Kidney (tissue), 14 donors: ENCODE measurements around the gene RMI2. TPM values are rescaled to one million over a fixed set of nuclear protein-coding genes. Genes with fewer than 3 reads are reported as not detected.

Source experiments
- DNase-seq, 5 donors: peaks; one replicate each; pipeline ENCODE4 v3.0.0-alpha.2; 2013 to 2020
- FAIRE-seq: peaks from 2 replicates; lab custom pipeline; 2012; peaks lifted over from hg19 to GRCh38; lab: Jason Lieb, UNC
- H3K27ac ChIP-seq, 2 donors: one replicate each; pipeline ENCODE4 v1.7.0; 2013; ENCODE audit warnings: low read depth in 2 of 2, low read length in 2 of 2, inconsistent platforms in 1 of 2
- H3K27me3 ChIP-seq: one replicate; pipeline ENCODE4 v1.7.1; 2013; ENCODE audit warnings: low read length, inconsistent platforms; ENCODE audit not compliant: control insufficient read depth, insufficient read depth
- H3K36me3 ChIP-seq, 3 donors: one replicate each; pipeline versions ENCODE4 v1.7.0 to v1.7.1; 2013; ENCODE audit warnings: low read length in 3 of 3, control low read depth in 1 of 3, inconsistent platforms in 1 of 3; ENCODE audit not compliant: insufficient read depth in 3 of 3, control insufficient read depth in 2 of 3
- H3K4me1 ChIP-seq, 3 donors: one replicate each; pipeline versions ENCODE4 v1.7.0 to v1.7.1; 2013; ENCODE audit warnings: low read length in 3 of 3, inconsistent platforms in 1 of 3, low read depth in 1 of 3; ENCODE audit not compliant: control insufficient read depth in 2 of 3, insufficient read depth in 2 of 3
- H3K4me3 ChIP-seq, 3 donors: one replicate each; pipeline versions ENCODE4 v1.7.0 to v1.8.1; 2013; ENCODE audit warnings: low read length in 3 of 3, control low read depth in 1 of 3, inconsistent platforms in 1 of 3
- H3K9ac ChIP-seq, 3 donors: one replicate each; pipeline versions ENCODE4 v1.7.0 to v1.7.1; 2013; ENCODE audit warnings: low read length in 3 of 3, control low read depth in 1 of 3, inconsistent platforms in 1 of 3
- H3K9me3 ChIP-seq, 3 donors: one replicate each; pipeline versions ENCODE4 v1.7.0 to v1.7.1; 2013; ENCODE audit warnings: low read length in 3 of 3, control low read depth in 1 of 3, inconsistent platforms in 1 of 3; ENCODE audit not compliant: control insufficient read depth in 2 of 3, insufficient read depth in 1 of 3
- intact Hi-C: fragments of 100-400 bp; cut with DNase I; formaldehyde crosslinking; loops from one replicate; pipeline ENCODE4 v1.11.1; 2022
- polyA plus RNA-seq: library from polyadenylated mRNA; stranded (reverse); fragments of 350-450 nt; fragmentation: Illumina TruSeq; extraction: RNeasy Lipid Tissue Mini Kit (QIAGEN cat#74804); gene quantifications from one replicate; pipeline ENCODE4 v1.2.3, GENCODE V29; 2014; ENCODE audit warnings: low read depth, low replicate concordance; ENCODE audit not compliant: insufficient read depth
- total RNA-seq: library from RNA; stranded (reverse); fragmentation: NEBNext Ultra II Directional; extraction: Animal tissue kit (Norgen Biotek cat#: 25700); gene quantifications from one replicate; pipeline ENCODE4 v1.2.1, GENCODE V29; 2021
- TF ChIP-seq, protein P1 (sequence below): IDR thresholded peaks from 3 replicates; pipeline ENCODE4 v1.5.1; 2012; ENCODE audit warnings: mild to moderate bottlenecking, moderate library complexity, borderline replicate concordance; ENCODE audit not compliant: insufficient read depth; ENCODE audit errors: extremely low read depth
- donor health status: control.
- donor health status: control.
- donor health status: control.
- donor health status: control.
- donor health status: control.
- donor health status: DM: yes; HTN: yes; CAD: no.
- donor health status: Normal renal cell carcinoma (clear cell type).

RMI2 gene
- total and polyA plus RNA-seq, 2 donors from 2014 or later: 4.6 to 5.2 TPM

DNA sequence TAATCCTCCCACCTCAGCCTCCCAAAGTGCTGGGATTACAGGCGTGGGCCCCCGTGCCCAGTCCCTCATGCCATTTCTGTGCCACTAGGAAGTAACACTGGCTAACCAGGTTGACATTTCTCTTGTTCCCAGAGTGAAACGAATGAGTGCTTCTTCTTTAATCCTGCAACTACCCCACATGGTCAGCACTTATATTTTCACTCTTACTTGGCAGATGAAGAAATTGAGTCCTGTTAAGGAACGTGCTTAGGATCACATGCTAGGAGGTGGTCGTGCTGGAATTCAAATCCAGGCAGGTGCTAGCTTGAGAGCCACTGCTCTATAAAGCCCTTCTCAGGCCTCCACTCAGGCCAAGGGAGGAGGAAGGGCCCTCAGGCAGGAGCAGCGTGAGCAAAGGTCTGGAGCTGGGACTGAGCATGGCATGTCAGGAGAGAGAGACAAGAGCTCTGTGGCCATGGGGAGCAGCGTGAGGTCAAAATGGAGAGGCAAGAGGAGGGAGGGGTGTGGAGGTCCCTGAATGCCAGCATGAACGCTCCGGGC is 18.5 kb upstream of the RMI2 start:
- H3K27me3 ChIP-seq: no peaks in the 10 kb centered on the region
- no peak overlapping the region for H3K9ac ChIP-seq
- H3K36me3 ChIP-seq: no peaks in the 10 kb centered on the region
- TF ChIP-seq, protein P1, sequence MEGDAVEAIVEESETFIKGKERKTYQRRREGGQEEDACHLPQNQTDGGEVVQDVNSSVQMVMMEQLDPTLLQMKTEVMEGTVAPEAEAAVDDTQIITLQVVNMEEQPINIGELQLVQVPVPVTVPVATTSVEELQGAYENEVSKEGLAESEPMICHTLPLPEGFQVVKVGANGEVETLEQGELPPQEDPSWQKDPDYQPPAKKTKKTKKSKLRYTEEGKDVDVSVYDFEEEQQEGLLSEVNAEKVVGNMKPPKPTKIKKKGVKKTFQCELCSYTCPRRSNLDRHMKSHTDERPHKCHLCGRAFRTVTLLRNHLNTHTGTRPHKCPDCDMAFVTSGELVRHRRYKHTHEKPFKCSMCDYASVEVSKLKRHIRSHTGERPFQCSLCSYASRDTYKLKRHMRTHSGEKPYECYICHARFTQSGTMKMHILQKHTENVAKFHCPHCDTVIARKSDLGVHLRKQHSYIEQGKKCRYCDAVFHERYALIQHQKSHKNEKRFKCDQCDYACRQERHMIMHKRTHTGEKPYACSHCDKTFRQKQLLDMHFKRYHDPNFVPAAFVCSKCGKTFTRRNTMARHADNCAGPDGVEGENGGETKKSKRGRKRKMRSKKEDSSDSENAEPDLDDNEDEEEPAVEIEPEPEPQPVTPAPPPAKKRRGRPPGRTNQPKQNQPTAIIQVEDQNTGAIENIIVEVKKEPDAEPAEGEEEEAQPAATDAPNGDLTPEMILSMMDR: no peak
- FAIRE-seq: no peak
- H3K9me3 ChIP-seq: no peaks in the 10 kb centered on the region
- no peak overlapping the region for H3K4me3 ChIP-seq
- DNase-seq: no peak
- peaks cover 0 to 11% (median 0%) of the 10 kb centered on the region in 3 donors for H3K4me1 ChIP-seq
- H3K27ac ChIP-seq: no peak overlapping the region
- intact Hi-C loops: no loop called here

DNA sequence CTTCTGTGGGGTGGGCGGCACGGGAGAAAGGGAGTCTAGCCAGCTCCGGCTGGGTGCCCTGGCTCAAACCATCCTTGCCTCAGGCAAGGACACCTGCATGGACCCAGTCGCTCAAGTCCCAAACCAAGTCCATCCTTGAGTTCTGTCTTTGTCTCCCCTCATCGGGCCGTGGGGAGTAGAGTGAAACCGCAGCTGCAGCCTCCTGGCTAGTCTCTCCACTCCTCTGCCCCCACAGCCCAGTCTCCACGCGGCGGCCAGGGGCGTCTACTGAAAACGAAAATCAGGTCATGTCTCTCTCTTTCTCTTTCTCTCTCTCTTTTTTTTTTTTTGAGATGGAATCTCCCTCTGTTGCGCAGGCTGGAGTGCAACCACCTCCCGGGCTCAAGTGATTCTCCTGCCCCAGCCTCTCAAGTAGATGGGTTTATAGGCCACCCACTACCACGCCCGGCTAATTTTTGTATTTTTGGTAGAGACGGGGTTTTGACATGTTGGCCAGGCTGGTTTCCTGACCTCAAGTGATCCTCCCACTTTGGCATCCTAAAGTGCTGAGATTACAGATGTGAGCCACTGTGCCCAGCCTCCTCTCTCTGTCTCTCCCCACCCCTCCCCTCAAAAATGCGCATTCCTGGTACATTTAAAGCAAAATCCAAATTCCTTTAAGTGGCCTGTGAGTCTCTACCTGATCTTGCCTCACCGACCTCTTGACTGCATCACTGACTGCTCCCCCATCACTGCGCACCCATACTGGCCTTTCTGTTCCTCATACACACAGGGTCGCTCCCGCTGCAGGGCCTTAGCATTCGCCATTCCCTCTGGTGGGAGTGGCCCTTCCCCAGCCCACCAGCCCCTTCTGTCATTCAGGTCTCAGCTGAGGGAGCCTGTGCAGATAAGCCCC is 17.7 kb upstream of the RMI2 start:
- no peak overlapping the region for H3K9ac ChIP-seq
- H3K4me3 ChIP-seq: no peak overlapping the region
- intact Hi-C loops: no loop called here
- H3K27me3 ChIP-seq: no peaks in the 10 kb centered on the region
- H3K9me3 ChIP-seq: no peaks in the 10 kb centered on the region
- peak overlapping the region in 1 of 2 donors; percentile 32 for H3K27ac ChIP-seq
- DNase-seq: peak in 1 of 5 donors; percentile 46
- H3K36me3 ChIP-seq: no peaks in the 10 kb centered on the region
- TF ChIP-seq, protein P1: no peak
- no peak for FAIRE-seq
- H3K4me1 ChIP-seq: peaks cover 0 to 11% (median 0%) of the 10 kb centered on the region in 3 donors

DNA sequence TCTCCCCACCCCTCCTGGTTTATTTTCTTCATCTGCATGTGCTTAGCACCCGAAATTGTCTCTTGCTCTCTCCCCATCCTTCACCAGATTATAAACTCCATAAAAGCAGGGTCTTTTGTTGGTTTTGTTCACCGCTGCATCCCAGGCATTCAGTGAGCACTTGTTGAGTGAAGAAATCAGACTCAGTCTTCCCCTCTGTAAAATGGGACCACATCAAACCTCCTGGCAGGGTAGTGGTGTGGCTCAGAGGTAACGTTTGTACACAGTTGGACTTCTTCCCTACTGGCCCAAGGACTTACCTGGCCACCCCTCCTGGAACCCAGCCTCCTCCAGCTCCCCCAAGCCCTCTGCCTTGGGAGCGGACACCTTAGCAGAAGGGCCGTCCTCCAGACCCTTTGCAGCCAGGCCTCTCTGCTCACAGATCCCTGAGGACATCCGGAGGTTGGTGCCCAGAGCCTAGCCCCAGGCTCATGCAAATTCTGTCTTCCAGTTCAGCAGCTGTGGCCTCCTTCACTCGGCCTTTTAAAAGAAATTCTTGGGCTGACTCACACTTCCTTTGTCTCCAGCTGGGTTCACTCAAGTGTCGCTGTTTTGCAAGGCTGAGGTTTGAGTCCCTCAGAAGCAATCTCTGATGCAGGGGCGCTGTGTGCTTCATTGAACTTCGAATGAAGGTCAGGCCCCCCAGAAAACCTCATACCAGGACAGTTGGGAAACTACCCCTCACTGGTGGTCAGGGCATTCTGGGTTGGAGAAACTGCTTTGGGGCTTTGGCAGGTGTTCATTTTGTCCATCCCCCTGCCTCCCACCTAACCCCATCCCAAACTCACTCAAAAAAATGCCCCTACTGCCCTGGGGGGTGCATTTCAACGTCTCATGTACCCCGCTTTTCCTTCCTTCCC is 16.8 kb upstream of the RMI2 start:
- Histone ChIP-seq H3K4me1 (peaks cover 0 to 11% (median 0%) of the 10 kb centered on the region in 3 donors), H3K27ac (peak overlapping the region; percentile 4 to 32), H3K9ac (no peak overlapping the region), H3K4me3 (peak overlapping the region in 1 of 3 donors; percentile 2), H3K9me3 (no peaks in the 10 kb centered on the region), H3K27me3 (no peaks in the 10 kb centered on the region), H3K36me3 (no peaks in the 10 kb centered on the region)
- DNase-seq (peak; percentile 87 to 98 (median 92)), FAIRE-seq (no peak)
- intact Hi-C loops: no loop called here
- TF ChIP-seq, protein P1: no peak
